CD4-positive, alpha-beta T cell (primary cell): ENCODE data around the gene PCDHGA4. TPM values are rescaled to one million over a fixed set of nuclear protein-coding genes. Genes with fewer than 3 reads are reported as not detected.
"Not testable (repeated sequence)": the region's sequence is repeated elsewhere in the genome, so short reads cannot be mapped to it uniquely, and the experiment has no call there.

Experiments used
- ATAC-seq: fragments of 200-7000 bp; cut with Tn5 transposase; one replicate; pipeline ENCODE4 v1.10.0; 2022; ENCODE audit warnings: mild to moderate bottlenecking; ENCODE audit not compliant: poor library complexity
- CTCF ChIA-PET: fragments of 350-600 bp; sonication (Branson Sonifier 250); formaldehyde crosslinking; loops from one replicate; lab custom pipeline; 2021; ENCODE audit warnings: antibody characterized with exemption, inconsistent platforms; lab: Charles Lee
- POLR2A ChIA-PET: fragments of 350-600 bp; sonication (Branson Sonifier 250); formaldehyde crosslinking; loops from one replicate; lab custom pipeline; 2021; ENCODE audit warnings: antibody characterized with exemption, inconsistent platforms; lab: Charles Lee
- DNase-seq, 14 experiments: peaks; one replicate each; pipeline ENCODE4 v3.0.0-alpha.2; 2013 to 2020; ENCODE audit warnings: mixed read lengths in 2 of 14
- H3K27ac ChIP-seq, 2 donors: one replicate each; pipeline versions ENCODE4 v1.5.1 to v1.7.0; 2013; ENCODE audit warnings: low read length in 2 of 2, low read depth in 1 of 2, mild to moderate bottlenecking in 1 of 2
- H3K27me3 ChIP-seq, 2 experiments: 1 replicate in 1 of 2; 2 replicates in 1 of 2; pipeline versions ENCODE4 v1.6.1 to v1.7.0; 2013; ENCODE audit warnings: low read length in 2 of 2, control low read depth in 1 of 2, mild to moderate bottlenecking in 1 of 2, moderate library complexity in 1 of 2; ENCODE audit not compliant: insufficient read depth in 2 of 2, control insufficient read depth in 1 of 2
- H3K36me3 ChIP-seq: one replicate; pipeline ENCODE4 v1.6.1; 2013; ENCODE audit warnings: low read length, control low read depth; ENCODE audit not compliant: insufficient read depth
- H3K4me1 ChIP-seq: one replicate; pipeline ENCODE4 v1.6.1; 2013; ENCODE audit warnings: low read length, control low read depth; ENCODE audit not compliant: insufficient read depth
- H3K4me3 ChIP-seq: one replicate; pipeline ENCODE4 v1.5.1; 2013; ENCODE audit warnings: mild to moderate bottlenecking, low read length, moderate library complexity
- H3K9me3 ChIP-seq, 2 experiments: 1 replicate in 1 of 2; 2 replicates in 1 of 2; pipeline versions ENCODE4 v1.6.1 to v1.7.0; 2013; ENCODE audit warnings: low read length in 2 of 2, mild to moderate bottlenecking in 2 of 2, control low read depth in 1 of 2, moderate library complexity in 1 of 2; ENCODE audit not compliant: control insufficient read depth in 1 of 2, insufficient read depth in 1 of 2
- H3K27ac Mint-ChIP-seq: one replicate; pipeline ENCODE4 v1.8.0; 2020; ENCODE audit warnings: mixed read lengths
- H3K27me3 Mint-ChIP-seq: one replicate; pipeline ENCODE4 v1.8.0; 2021; ENCODE audit warnings: mixed read lengths
- H3K36me3 Mint-ChIP-seq: one replicate; pipeline ENCODE4 v1.8.0; 2021; ENCODE audit warnings: low read depth, mixed read lengths
- H3K4me1 Mint-ChIP-seq: one replicate; pipeline ENCODE4 v1.8.0; 2021; ENCODE audit warnings: low read depth, mixed read lengths
- H3K4me3 Mint-ChIP-seq: one replicate; pipeline ENCODE4 v1.8.0; 2020; ENCODE audit warnings: mild to moderate bottlenecking, mixed read lengths
- H3K9me3 Mint-ChIP-seq: one replicate; pipeline ENCODE4 v1.8.0; 2020; ENCODE audit warnings: mixed read lengths
- CTCF ChIP-seq: fragments of 200-600 bp; IDR thresholded peaks from one replicate; pipeline ENCODE4 v1.8.0; 2022; ENCODE audit warnings: antibody characterized with exemption, mild to moderate bottlenecking
- intact Hi-C, 2 experiments: fragments of 100-400 bp; cut with DNase I in 1 of 2; cut with micrococcal nuclease in 1 of 2; formaldehyde crosslinking; loops; one replicate each; pipeline versions ENCODE4 v1.15.1 to v1.9.0; 2023 to 2025; cut with DNase I, micrococcal nuclease
- total RNA-seq, 174 experiments: library from RNA in 2 of 174; stranded (reverse) in 2 of 174; gene quantifications; one replicate each; pipeline ENCODE4 v1.2.3 and lab custom pipeline; 2021 to 2026

PCDHGA4 gene
- total RNA-seq, 2 experiments from 2014 or later, result 0.08 TPM

GRCh38 chr5:141373673-141374317 lies 19.0 kb downstream of the PCDHGA4 start, which contains the start of gene PCDHGA6:
PCDHGA6 (plus strand) TSS chr5:141373891; CDS start chr5:141374084, 193 bp downstream.
- H3K4me1 Mint-ChIP-seq, result peaks cover 11% of the 10 kb centered on the region
- intact Hi-C loops, result no loop called here
- ChIA-PET CTCF (interaction anchor here (1.1 to 1.3 kb wide), 2 partner anchors 38 to 147 kb away, joined by 3 read pairs; partner anchors contain the start of gene PCDHGA10), POLR2A (no interaction called here)
- peaks cover 49 to 56% of the 10 kb centered on the region in 2 experiments for H3K9me3 ChIP-seq
- H3K27me3 Mint-ChIP-seq, result peaks cover 81% of the 10 kb centered on the region
- DNase-seq (peak in 2 of 14 experiments; percentile 9 to 22), ATAC-seq (no peak)
- peak within 1 kb of the TSS; percentile 1 for H3K4me3 ChIP-seq
- peaks cover 34% of the 10 kb centered on the region for H3K36me3 Mint-ChIP-seq
- peaks cover 17% of the 10 kb centered on the region for H3K9me3 Mint-ChIP-seq
- peaks cover 58 to 69% of the 10 kb centered on the region in 2 experiments for H3K27me3 ChIP-seq
- H3K36me3 ChIP-seq, result no peaks in the 10 kb centered on the region
- H3K27ac ChIP-seq, result no peak within 1 kb of the TSS
- peaks cover 8% of the 10 kb centered on the region for H3K4me1 ChIP-seq
- no peak for TF ChIP-seq CTCF
- H3K27ac Mint-ChIP-seq, result no peak within 1 kb of the TSS
- H3K4me3 Mint-ChIP-seq, result no peak within 1 kb of the TSS

- intact Hi-C loops, result no loop called here
- no peak overlapping the region for H3K4me3 Mint-ChIP-seq
- peaks cover 8% of the 10 kb centered on the region for H3K4me1 ChIP-seq
- no peak overlapping the region for H3K27ac ChIP-seq
- peaks cover 10% of the 10 kb centered on the region for H3K4me1 Mint-ChIP-seq
- H3K36me3 Mint-ChIP-seq, result peaks cover 42% of the 10 kb centered on the region
- peaks cover 52 to 63% of the 10 kb centered on the region in 2 experiments for H3K27me3 ChIP-seq
- H3K9me3 Mint-ChIP-seq, result peaks cover 16% of the 10 kb centered on the region
- no peak overlapping the region for H3K27ac Mint-ChIP-seq
- H3K27me3 Mint-ChIP-seq, result peaks cover 81% of the 10 kb centered on the region
- no peaks in the 10 kb centered on the region for H3K36me3 ChIP-seq
- no peak for TF ChIP-seq CTCF
- H3K9me3 ChIP-seq, result peaks cover 49 to 56% of the 10 kb centered on the region in 2 experiments
- H3K4me3 ChIP-seq, result no peak overlapping the region
- CTCF ChIA-PET, result interaction anchor here (1.1 to 1.3 kb wide), 2 partner anchors 37 to 146 kb away, joined by 3 read pairs; partner anchors contain the start of gene PCDHGA10
- POLR2A ChIA-PET, result no interaction called here
- ATAC-seq (no peak), DNase-seq (no peak)
Measured at GRCh38 chr5:141374627-141375026, 19.8 kb downstream of the PCDHGA4 start.

GRCh38 chr5:141375444-141376155 lies 20.8 kb downstream of the PCDHGA4 start:
- H3K27ac ChIP-seq, H3K4me1 Mint-ChIP-seq, intact Hi-C loops, DNase-seq, H3K36me3 ChIP-seq, H3K4me3 ChIP-seq, H3K4me1 ChIP-seq, CTCF ChIA-PET, H3K27ac Mint-ChIP-seq, POLR2A ChIA-PET, H3K4me3 Mint-ChIP-seq, ATAC-seq: not testable (repeated sequence)
- H3K9me3 Mint-ChIP-seq, result peaks cover 10% of the 10 kb centered on the region
- Histone ChIP-seq H3K27me3 (peaks cover 54 to 55% of the 10 kb centered on the region in 2 experiments), H3K9me3 (peaks cover 48 to 51% of the 10 kb centered on the region in 2 experiments)
- peaks cover 80% of the 10 kb centered on the region for H3K27me3 Mint-ChIP-seq
- H3K36me3 Mint-ChIP-seq, result peaks cover 35% of the 10 kb centered on the region
